ENCODE measurements around the gene EBLN2.

GRCh38 chr3:73055583-73055982 lies 5.9 kb upstream of the EBLN2 start:
- TF ChIP-seq EZH2 (IDR thresholded peaks at IDR 0.05) (no peak), POLR2AphosphoS5 (IDR thresholded peaks at IDR 0.05; ENCODE audit: borderline replicate concordance, low read depth, low read length) (no peak)
